Pulmonary artery endothelial cell (primary cell): ENCODE results near the gene POLR3E. TPM values are rescaled to one million over a fixed set of nuclear protein-coding genes. Genes with fewer than 3 reads are reported as not detected.
"Not testable (repeated sequence)": the region's sequence is repeated elsewhere in the genome, so short reads cannot be mapped to it uniquely, and the experiment has no call there.

Experiments
- DNase-seq: peaks from one replicate; pipeline ENCODE4 v3.0.0-alpha.2; 2011; ENCODE audit warnings: low read depth, low spot score
- total RNA-seq: library from RNA; depleted of rRNA; stranded (reverse); fragments of >200 nt; gene quantifications from 2 replicates; pipeline ENCODE4 v1.2.3, GENCODE V29; 2014

The POLR3E gene
- total RNA-seq, 1 donor from 2014 or later = 66.5 TPM

DNA sequence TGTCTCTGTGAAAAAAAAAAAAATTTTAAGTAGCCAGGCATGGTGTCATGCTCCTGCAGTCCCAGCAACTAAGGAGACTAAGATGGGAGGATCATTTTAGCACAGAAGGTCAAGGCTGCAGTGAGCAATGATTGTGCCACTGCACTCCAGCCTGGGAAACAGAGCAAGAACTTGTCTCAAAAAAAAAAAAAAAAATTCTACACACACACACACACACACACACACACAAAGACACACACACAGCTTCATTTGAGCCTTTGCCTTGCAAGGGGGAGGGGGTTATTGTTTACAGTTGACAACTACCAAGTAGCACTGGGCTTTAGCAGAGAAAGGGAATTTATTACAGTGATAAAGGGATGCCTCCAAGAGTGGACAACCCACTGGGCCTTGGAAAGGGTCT is 4.9 kb upstream of the POLR3E start:
- DNase-seq = no peak

DNA sequence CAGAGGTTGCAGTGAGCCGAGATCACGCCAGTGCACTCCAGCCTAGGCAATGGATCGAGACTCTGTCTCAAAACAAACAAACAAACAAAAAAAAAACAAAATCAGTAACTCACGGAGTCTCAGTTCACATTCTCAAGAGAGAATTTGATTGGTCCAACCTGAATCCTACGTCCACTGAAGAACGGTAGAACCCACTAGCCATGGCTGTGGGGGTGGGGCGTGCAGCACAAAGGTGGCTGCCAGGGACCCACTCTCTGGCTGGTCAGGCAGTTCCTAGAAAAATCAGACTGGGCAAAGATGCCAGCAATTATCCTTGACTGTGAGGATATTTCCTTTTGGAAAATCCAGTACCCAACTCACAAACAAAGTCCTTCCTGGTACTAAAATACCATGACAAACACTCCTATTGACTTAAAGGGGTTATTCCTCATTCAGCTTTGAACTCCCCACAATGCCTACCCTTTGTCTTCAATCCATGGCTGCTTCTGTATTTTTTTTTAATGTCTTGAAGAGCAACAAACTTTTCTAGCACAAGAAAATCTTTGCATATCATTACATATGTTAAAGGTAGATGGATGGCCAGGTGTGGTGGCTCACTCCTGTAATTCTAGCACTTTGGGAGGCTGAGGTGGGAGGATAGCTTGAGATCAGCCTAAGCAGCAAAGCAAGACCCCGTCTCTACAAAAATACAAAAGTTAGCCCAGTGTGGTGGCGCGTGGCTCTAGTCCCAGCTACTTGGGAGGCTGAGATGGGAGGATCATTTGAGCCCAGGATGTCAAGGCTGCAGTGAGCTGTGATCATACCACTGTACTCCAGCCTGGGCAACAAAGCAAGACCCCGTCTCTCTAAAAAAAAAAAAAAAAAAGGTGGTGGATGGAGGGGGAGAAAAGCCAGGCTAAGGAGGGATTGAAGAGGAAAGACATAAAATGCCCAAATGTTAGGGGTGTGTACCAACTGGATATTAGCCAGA is 3.8 kb upstream of the POLR3E start:
- DNase-seq = no peak

DNA sequence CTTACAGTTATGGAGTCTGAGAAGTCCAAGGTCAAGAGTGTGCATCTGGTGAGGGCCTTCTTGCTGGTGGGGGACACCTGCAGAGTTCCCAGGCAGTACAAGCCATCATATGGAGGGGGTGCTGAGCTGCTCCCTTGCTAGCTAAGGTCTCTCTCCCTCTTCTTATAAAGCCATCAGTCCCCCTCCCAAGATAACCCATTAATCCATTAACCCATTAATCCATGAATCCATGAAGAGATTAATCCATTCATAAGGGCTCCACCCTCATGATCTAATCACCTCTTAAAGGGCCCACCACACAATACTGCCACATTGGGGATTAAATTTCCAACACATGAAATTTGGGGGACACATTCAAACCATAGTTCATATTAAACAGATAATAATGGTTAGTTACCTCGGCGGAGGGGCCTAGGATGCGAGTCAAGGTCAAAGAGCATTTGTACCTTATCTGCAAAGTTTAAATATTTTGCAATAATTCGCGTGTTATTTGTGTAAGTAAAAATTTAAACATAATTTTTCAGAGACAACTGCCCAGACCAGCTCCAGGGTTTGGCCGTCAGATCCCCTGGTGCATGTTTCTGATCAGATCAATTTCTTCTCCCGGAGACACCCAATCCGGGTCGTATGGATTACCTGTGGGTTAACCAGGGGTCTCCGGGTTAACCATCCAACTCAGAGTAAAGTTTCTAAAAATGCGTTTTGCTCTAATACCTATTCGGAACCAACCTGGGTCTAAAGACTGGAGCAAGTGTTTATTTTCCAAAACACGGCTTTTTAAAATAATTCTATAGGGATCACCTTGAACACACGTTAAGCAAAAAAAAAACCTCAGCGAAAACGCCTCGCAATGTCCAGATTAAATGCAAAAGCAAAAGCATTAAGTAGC is 740 bp upstream of the POLR3E start:
- no peak for DNase-seq

DNA sequence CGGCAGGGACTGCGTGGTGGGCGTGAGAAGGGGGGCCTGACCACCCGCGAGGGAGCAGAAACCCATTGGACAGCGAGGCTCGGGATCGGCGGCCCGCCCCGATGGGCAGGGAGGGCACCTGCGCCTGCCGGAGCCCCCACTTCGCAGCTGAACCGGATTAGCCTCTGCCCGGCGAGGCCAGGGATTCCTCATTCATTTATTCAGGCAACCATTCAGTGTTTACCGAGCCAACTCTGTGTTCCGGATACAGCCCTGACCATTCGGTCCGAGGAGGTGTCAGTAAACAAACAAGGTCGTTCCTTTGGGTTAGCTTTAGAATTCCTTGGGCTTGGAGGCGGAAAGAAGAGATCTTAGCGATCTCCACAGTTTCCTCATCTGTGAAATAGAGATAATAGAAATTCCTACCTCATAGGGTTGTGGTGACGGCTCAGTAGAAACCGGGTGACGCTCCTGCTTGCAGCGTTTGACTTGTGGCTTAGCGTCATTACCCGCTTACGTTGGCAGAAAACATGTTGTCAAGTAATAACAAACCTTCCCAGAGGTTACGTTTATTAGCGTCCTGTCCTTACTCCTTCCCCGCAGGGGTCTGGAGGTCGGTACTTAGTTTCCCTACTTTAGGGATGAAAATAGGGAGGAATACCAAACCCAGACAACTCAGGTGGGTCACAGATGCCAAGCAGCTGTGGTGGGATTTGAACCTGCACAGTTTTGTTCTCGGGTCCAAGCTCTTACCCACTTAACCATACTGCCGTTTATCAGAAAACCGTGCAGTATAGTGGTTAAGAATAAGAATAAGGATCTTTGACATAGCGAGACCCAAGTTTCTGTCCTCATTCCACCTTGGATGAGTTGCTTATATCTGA is 893 bp downstream of the POLR3E start:
- DNase-seq = peak; percentile 81

DNA sequence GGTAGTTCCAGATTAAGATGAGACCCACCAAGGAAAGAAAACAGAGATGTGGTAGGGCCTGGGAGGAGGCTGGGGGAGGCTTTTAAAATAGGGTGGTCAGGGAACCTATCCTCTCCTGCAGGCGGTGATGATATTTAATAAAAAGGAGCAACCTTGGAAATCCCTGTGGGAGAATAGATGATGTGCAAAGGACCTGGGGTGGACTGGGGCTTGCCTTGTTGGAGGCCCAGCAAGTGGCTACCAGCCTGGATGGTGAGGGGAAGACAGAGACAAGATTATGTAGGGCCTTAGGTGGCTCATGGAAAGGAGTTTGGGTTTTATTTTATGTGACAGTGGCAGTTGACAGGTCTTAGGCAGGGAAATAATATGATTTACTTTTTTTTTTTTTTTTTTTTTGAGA is 1.8 kb downstream of the POLR3E start:
- DNase-seq = no peak

DNA sequence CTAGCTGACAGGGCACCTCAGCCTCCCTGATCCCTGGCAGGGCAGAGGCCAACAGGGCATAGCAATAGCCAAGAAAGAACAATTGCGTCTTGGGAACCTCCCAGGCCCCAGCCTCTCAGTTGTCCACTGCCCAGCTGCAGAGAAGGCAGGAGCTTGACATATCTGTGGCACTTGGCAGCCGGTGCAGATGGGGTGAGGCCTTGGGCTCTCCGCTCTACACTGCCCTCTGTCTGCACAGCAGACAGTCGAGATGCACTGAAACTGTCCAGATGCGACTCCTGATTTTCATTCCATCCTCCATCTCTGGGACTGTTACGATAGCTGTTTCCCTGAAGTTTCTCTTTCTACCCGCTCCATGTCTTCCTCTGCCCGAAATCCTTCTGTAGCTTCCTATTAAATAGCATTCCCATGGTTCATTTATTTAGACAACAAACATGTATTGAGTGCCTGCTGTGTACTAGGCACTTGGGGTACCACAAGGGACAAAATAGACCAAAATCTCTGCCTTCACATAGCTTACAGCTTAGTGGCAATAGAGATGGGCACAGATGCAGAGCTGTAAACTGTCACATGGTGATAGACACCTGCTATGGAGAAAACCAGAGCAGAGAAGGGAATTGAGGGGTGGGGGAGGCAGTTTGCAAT is 3.3 kb downstream of the POLR3E start:
- DNase-seq = no peak

DNA sequence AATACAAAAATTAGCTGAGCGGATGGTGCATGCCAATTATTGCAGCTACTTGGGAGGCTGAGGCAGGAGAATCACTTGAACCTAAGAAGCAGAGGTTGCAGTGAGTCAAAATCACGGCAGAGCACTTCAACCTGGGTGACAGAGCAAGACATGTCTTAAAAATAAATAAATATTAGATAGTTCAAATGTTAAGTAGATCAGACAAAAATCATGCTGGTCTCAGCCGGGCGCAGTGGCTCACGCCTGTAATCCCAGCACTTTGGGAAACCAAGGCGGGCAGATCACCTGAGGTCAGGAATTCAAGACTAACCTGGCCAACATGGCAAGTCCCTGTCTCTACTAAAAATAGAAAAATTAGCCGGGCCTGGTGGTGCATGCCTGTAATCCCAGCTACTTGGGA is 4.2 kb downstream of the POLR3E start:
- not testable (repeated sequence) for DNase-seq

DNA sequence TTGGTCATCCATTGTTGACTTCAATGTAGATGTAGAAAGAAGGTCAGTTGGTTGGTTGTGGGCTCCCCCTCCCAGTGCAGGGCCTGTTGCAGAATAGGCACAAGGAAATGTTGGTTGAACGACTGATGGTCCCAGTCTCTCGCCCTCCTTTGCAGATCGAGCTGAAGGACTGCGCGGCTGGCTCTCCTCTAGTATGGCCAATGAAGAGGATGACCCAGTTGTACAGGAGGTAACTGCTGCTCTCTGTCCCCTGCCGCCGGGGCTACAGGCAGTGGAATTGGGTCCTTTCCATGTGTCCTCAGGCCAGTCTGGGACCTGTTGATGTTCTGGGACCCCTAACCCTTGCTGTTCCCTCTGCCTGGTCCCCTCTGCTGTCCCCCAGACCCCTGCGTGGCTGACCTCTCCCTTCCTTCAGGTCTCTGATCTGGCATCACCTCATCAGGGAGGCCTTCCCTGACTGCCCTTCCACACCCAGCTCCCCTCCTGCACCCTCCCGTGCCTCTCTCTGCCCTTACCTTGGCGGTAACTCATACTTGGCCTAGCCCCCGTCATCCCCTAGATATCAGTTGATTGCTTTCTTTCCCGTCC is 5.7 kb downstream of the POLR3E start:
- no peak for DNase-seq

DNA sequence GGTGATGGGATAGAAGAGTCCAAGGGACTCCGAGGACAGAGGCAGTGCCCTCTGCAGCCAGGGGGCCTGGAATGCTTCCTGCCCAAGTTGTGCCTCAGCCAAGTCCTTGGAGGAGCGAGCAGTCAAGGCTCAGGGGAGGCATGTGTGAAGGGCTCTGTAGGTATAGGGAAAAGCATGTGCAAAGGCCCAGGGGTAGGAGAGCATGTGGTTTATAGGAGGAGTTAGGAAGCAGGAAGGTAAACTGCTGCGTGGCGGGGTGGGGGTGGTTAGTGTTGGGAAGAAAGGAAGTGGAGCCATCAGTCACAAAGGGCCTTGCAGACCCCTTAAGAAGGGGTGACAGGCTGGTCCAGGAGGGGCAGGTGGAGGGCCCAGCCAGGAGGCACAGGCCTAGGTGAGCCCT is 7.2 kb downstream of the POLR3E start:
- DNase-seq = no peak

DNA sequence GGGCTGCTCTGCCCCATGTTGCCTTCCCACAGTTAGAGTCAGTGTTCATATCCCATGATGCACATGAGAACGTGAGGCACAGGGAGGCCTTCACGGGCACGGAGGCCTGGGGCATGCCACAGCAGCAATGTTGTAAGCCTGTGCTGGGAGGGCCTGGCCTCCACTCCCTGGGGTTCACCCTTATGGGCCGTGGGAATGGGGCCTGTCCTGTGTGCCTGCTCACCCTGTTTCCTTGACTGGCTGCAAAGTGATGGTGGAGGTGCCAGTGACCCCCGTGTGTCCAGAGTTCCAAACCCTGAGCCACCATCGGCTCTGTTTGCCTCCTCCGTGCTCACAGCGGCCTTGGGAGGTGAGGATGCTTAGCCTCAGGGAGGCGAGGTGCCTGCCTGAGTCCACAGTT is 9.6 kb downstream of the POLR3E start:
- no peak for DNase-seq

DNA sequence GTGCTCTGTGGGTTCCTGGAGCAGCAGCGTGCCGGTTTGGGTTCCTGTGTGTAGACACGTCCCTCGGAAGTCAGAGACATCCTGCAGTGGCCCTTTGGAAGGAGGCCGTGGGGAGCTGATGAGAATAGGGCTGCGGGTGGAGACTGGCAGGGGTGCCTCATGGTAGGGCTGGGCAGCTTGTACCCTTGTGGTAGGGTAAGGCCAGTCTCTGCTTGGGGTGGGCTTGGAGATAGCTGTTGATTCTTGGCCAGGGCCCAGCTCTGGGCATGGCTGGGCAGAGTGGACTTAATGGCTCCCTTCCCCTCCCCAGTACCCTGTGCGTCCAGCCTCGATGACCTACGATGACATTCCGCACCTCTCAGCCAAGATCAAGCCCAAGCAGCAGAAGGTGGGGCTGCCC is 10.6 kb downstream of the POLR3E start:
- no peak for DNase-seq

DNA sequence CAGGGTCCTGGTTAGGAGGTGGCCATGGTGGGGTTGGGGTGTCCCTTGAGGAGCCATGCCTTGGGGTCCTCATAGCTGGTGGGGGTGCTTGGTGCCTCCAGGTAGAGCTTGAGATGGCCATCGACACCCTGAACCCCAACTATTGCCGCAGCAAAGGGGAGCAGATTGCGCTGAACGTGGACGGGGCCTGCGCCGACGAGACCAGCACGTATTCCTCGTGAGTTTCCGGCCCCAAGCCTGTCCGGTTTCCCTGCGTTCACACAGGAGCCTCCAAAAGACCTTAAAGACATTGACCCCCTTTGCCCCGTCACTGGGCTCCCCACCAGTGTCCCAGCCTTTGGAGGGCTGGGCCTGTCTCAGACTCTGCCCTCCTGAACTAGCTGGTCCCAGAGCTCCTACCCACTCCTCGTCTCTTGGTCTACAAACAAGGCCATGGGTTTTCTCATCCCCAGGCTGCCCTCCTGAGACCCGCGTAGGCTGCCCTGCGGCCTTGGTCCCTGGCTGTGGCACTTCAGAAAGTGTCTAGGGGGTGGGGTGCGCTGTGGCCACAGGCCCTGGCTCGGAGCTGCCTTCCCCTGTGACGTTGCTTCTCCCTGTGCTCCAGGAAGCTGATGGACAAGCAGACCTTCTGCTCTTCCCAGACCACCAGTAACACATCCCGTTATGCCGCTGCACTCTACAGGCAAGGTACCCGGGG is 11.8 kb downstream of the POLR3E start:
- DNase-seq = no peak

DNA sequence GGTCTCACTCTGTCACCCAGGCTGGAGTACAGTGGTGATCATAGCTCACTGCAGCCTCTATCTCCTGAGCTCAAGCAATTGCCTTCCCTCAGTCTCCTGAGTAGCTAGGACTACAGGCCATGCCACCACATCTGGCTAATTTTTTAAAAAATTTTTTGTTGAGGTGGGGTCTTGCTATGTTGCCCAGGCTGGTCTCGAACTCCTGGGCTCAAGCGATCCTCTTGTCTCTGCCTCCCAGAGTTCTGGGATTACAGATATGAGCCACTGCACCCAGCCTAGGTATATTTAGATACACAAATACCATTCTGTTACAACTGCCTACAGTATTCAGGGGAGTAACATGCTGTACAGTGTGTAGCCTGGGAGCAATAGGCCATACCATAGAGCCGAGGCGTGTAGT is 14.3 kb downstream of the POLR3E start:
- no peak for DNase-seq

DNA sequence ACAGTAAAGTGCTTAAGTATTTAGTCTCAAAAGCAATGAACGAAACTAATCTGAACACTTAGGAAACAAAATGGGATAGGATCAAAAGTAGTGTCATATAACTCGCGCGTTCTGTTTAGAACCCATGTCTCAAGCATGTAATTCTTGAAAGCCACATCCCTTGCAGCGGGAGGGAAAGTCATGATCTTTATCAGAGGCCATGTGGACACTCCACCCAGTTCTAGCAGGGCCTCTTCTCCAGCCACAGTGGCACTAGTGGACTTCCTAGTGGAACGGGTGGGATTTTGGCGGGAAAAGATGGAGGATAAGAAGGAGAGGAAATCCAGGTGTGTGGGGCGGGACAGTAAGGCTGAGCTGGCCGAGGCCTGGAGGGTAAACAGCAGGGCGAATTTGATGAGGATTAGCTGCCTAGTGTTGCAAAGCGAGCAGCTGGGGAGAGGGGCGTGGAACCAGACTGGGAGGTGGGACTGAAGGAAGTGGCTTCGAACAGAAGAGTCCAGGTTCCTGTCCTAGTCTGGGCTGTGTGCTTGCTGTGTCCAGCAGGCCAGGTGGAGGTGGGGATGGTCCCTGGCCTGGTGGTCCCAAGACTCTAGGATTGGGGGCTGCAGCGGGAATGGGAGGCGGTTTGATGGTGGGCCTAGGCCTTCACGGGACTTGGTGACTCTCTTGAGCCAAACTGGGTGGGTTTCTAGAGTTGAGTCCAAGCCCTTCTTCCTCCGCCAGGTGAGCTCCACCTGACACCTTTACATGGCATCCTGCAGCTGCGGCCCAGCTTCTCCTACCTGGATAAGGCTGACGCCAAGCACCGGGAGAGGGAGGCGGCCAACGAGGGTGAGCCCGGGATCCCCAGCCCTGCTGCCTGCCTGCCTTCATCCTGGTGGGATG is 15.9 kb downstream of the POLR3E start:
- no peak for DNase-seq

DNA sequence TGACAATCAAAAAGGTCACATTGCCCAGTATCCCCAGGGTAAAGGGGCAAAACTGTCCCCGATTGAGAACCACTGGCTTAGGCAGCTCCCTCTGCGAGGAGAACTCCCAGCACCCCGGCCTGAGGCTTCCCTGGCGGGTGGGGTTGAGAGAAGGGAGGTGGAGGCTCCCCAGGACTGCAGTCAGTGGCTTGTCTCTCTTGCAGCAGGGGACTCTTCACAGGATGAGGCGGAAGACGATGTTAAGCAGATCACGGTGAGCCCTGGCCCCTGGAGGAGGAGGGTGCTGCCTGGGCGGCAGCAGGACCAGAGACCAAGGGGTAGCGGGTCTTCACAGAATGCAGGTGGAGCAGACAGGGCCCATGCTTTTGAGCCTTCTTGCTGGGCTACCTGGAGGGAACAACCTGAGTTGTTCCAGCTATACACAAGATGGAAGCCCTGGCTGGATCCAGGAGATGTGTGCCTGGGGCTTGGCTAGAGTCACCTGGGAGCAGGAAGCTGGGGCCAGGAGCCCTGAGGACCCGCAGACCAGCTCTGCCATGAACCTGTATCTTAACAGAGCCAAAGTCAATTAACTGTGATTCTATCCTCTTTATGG is 16.8 kb downstream of the POLR3E start:
- DNase-seq = no peak

DNA sequence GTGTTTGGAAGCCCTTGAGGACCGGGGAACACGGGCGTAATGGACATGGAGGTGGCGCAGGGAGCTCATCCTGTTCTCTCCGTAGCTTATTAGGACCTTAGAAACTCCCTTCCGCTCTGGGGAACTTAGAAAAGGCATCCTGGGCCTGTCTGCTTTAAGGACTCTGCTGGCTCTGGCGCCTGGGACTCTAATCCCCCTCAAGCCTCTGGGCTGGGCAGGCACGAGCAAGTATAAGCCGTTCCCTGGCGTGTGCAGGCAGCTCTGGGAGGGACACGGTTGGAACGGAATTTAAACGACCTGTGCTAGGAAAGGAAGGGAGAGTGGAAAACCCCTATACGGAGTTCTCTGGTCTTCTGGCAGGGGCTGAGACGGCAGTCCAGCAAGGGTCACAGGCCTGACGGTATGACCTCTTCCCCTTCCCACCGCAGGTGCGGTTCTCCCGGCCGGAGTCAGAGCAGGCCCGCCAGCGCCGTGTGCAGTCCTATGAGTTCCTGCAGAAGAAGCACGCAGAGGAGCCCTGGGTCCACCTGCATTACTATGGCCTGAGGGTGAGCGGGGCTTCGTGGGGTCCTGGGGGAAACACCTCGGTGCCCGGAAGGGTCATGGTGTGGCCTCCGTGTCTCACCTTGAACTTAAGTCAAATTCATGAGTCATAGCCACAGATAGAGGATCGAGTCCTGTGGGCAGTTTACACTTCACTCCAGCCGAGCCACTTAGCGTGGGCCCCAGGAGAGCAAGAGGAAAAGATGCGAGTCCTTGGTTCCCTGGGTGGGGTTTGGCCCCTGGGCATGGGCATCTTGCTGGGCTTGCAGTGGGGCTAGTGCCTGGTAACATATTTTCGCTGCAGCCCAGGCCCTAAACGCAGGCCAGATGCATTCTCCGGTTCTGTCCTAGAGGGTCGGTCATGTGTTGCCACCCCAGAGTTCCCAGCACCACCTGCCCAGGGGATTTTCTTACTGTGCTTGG is 17.7 kb downstream of the POLR3E start:
- no peak for DNase-seq

DNA sequence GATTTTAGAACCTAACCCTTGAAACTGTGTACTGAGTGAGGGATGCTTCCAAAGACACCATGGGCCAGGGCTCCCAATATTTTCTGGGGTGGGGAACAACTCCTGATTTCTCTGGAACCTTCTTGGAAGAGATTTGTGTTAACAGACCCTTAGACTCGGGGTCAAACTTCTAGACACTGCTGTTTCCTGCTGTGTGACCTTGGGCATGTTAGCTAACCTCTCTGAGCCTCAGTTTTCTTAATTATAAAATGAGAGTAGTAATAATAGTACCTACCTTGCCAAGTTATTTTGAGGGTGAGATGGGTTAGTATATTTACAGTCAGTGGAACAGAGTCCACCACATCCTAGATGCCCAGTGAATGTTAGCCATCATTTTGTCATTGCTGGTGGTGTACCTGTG is 18.8 kb downstream of the POLR3E start:
- no peak for DNase-seq
